Measurements from ENCODE around the gene SNCB. TPM values are rescaled to one million over a fixed set of nuclear protein-coding genes. Genes with fewer than 3 reads are reported as not detected.

The SNCB gene
- total and polyA plus RNA-seq, 2 of the 4 experiments (the other 2 are of a cell fraction), result 0.41 TPM; not detected in 1

GRCh38 chr5:176676361-176676824 is 46.1 kb upstream of the SNCB start:
- no peak overlapping the region for H4K91ac ChIP-seq (ENCODE audit: insufficient read depth, low read depth, low read length)
- no peak overlapping the region for H4K8ac ChIP-seq (ENCODE audit: low read depth in 2 of 2, low read length in 2 of 2)
- no TSS peak for BruUV-seq (replicated peaks)
- ATAC-seq (ENCODE audit: low read depth) (no peak), DNase-seq (peak; percentile 16)
- no peak overlapping the region for H3K14ac ChIP-seq (replicated peaks; ENCODE audit: low read depth, low read length)
- no peak overlapping the region for H3K23ac ChIP-seq (ENCODE audit: low read depth, low read length)
- CTCF ChIA-PET, result interaction anchor here (0.6 to 1.5 kb wide), 2 partner anchors 11 to 16 kb away, joined by 5 to 6 read pairs; no protein-coding TSS in a partner anchor
- no peak overlapping the region for H2BK5ac ChIP-seq (ENCODE audit: low read depth, low read length, poor library complexity, severe bottlenecking)
- no peaks in the 10 kb centered on the region for H3K4me1 ChIP-seq (ENCODE audit: control insufficient read depth, insufficient read depth, low read length)
- intact Hi-C loops (cut with micrococcal nuclease) (no loop called here), dilution Hi-C loops (cut with HindIII; ENCODE audit: low sequenced_read_pairs, unreplicated experiment) (no loop called here), in situ Hi-C loops (cut with MboI; ENCODE audit: low sequenced_read_pairs) (no loop called here)
- H4K5ac ChIP-seq (ENCODE audit: low read depth, low read length), result no peak overlapping the region
- H3K56ac ChIP-seq (ENCODE audit: extremely low read depth, insufficient read depth, low read length), result no peak overlapping the region
- no peak overlapping the region for H2BK20ac ChIP-seq (ENCODE audit: low read depth, low read length)
- no peak overlapping the region for H3K4me3 ChIP-seq (ENCODE audit: insufficient read depth, low read depth, low read length)
- no peak overlapping the region for H3K4me2 ChIP-seq (ENCODE audit: low read depth, low read length)
- POLR2A ChIA-PET (ENCODE audit: unreplicated experiment), result no interaction called here
- peaks cover 46% of the 10 kb centered on the region for H3K27me3 ChIP-seq (ENCODE audit: control insufficient read depth, insufficient read depth, low read length)
- no peaks in the 10 kb centered on the region for H3K9me1 ChIP-seq (ENCODE audit: insufficient read depth, low read length)
- no peaks in the 10 kb centered on the region for H4K20me1 ChIP-seq (ENCODE audit: insufficient read depth, low read length)
- H2AK9ac ChIP-seq (replicated peaks; ENCODE audit: low read depth, low read length, poor library complexity), result peak overlapping the region; percentile 50
- H2AK5ac ChIP-seq (ENCODE audit: low read depth, low read length), result no peak overlapping the region
- no peak overlapping the region for H3K18ac ChIP-seq (ENCODE audit: low read depth, low read length)
- TF ChIP-seq MAFK (IDR thresholded peaks at IDR 0.05; ENCODE audit: low read depth, low read length) (0 out of 2 replicates have a peak, but pooled peaks have one; percentile 2), FOS (IDR thresholded peaks at IDR 0.05; ENCODE audit: low read depth, low read length) (no peak), NFE2L2 (IDR thresholded peaks at IDR 0.05; ENCODE audit: low read depth, low read length) (peak; percentile 28; the same call in 1 of the 2 replicates), CEBPB (IDR thresholded peaks at IDR 0.05; ENCODE audit: low read depth, low read length) (no peak), RAD21 (IDR thresholded peaks at IDR 0.05; ENCODE audit: low read length) (no peak), MAZ (IDR thresholded peaks at IDR 0.05; ENCODE audit: borderline replicate concordance, low read depth, low read length) (no peak)
- H2AFZ ChIP-seq (replicated peaks; ENCODE audit: low read length, poor library complexity), result peak overlapping the region; percentile 51
- WGBS, 2 experiments (ENCODE audit: extremely low coverage in 2 of 2, insufficient read length in 1 of 2), result 49% methylated on average over 6 of the region's 10 CpGs; no CpG with 5 or more reads in 1 of the 2 experiments
- H3K9me3 ChIP-seq (ENCODE audit: control insufficient read depth, insufficient read depth, low read length), result no peaks in the 10 kb centered on the region
- H3K79me1 ChIP-seq (ENCODE audit: low read depth in 1 of 2, low read length in 2 of 2), result no peaks in the 10 kb centered on the region
- no peaks in the 10 kb centered on the region for H3K36me3 ChIP-seq (ENCODE audit: control insufficient read depth, insufficient read depth, low read length)
- H3K27ac ChIP-seq (ENCODE audit: insufficient read depth, low read length), result no peak overlapping the region
- no peak overlapping the region for H3K4ac ChIP-seq (ENCODE audit: low read depth, low read length)
- H2BK15ac ChIP-seq (ENCODE audit: low read depth, low read length), result no peak overlapping the region
- no peak overlapping the region for H2BK120ac ChIP-seq (ENCODE audit: low read depth, low read length)
- H3K9ac ChIP-seq (ENCODE audit: low read depth, low read length), result no peak overlapping the region

Measured in IMR-90 (cell line).